HL-60 (cell line): Measurements from ENCODE around the gene TRPV2.

ENCODE experiments used
- CTCF ChIP-seq: IDR thresholded peaks from one replicate; pipeline ENCODE4 v1.5.1; 2011; ENCODE audit warnings: low read length, control low read depth, inconsistent platforms; ENCODE audit not compliant: insufficient read depth
- GABPA ChIP-seq: IDR thresholded peaks from 2 replicates; pipeline ENCODE4 v1.6.1; 2012; ENCODE audit warnings: low read depth
- POLR2AphosphoS5 ChIP-seq: IDR thresholded peaks from 2 replicates; pipeline ENCODE4 v1.6.1; 2012; ENCODE audit warnings: low read depth

GRCh38 chr17:16453493-16453851 is 38.1 kb downstream of the TRPV2 start:
- TF ChIP-seq CTCF (no peak), POLR2AphosphoS5 (no peak), GABPA (no peak)
